ENCODE results near the gene ARHGEF7. TPM values are rescaled to one million over a fixed set of nuclear protein-coding genes. Genes with fewer than 3 reads are reported as not detected.

ARHGEF7 gene
- total RNA-seq, 1 donor from 2014 or later: 56.2 TPM

- DNase-seq (no peak), ATAC-seq (no peak)
- intact Hi-C loops (cut with micrococcal nuclease): no loop called here
These were observed 228.2 kb downstream of the ARHGEF7 start for GRCh38 chr13:111343186-111343805.

- ATAC-seq (peak; percentile 73), DNase-seq (peak; percentile 55)
- intact Hi-C loops (cut with micrococcal nuclease): no loop called here
These were observed 229.5 kb downstream of the ARHGEF7 start for GRCh38 chr13:111344471-111345191.

- intact Hi-C loops (cut with micrococcal nuclease): no loop called here
- ATAC-seq (no peak), DNase-seq (no peak)
These were observed 230.6 kb downstream of the ARHGEF7 start for GRCh38 chr13:111345682-111346081.

GRCh38 chr13:111346101-111346680, 231.1 kb downstream of the ARHGEF7 start:
- intact Hi-C loops (cut with micrococcal nuclease): no loop called here
- ATAC-seq (peak; percentile 83), DNase-seq (peak; percentile 79)

- DNase-seq (no peak), ATAC-seq (no peak)
- intact Hi-C loops (cut with micrococcal nuclease): no loop called here
These were observed 232.3 kb downstream of the ARHGEF7 start for GRCh38 chr13:111347438-111347837.

- no peak for ATAC-seq
- intact Hi-C loops (cut with micrococcal nuclease): no loop called here
- no peak for DNase-seq
These were observed 238.4 kb downstream of the ARHGEF7 start for GRCh38 chr13:111353508-111353907.

- ATAC-seq (no peak), DNase-seq (no peak)
- intact Hi-C loops (cut with micrococcal nuclease): no loop called here
These were observed 239.7 kb downstream of the ARHGEF7 start for GRCh38 chr13:111354789-111355188.

Other genes starting within 250 kb of the ARHGEF7 start
- 49.4 TPM for gene ANKRD10, start 200.2 kb upstream of the ARHGEF7 start, total RNA-seq
- gene TEX29, start 205.3 kb downstream of the ARHGEF7 start, total RNA-seq: 0.32 TPM

Measured in left ventricle myocardium superior (tissue), 1 donor.